Esophagus (tissue), 2 donors: ENCODE results near the gene ENTHD1. TPM values are rescaled to one million over a fixed set of nuclear protein-coding genes. Genes with fewer than 3 reads are reported as not detected.
"Not testable (repeated sequence)": the region's sequence is repeated elsewhere in the genome, so short reads cannot be mapped to it uniquely, and the experiment has no call there.

Experiments
- H3K27ac ChIP-seq, 2 donors: one replicate each; pipeline ENCODE4 v1.5.1; 2013; ENCODE audit warnings: low read depth in 2 of 2, mild to moderate bottlenecking in 2 of 2, inconsistent platforms in 1 of 2, low read length in 1 of 2, moderate library complexity in 1 of 2
- H3K27me3 ChIP-seq, 2 donors: one replicate each; pipeline ENCODE4 v1.6.1; 2013; ENCODE audit warnings: low read length in 2 of 2, control low read depth in 1 of 2, mild to moderate bottlenecking in 1 of 2; ENCODE audit not compliant: insufficient read depth in 2 of 2, control insufficient read depth in 1 of 2
- H3K36me3 ChIP-seq, 2 donors: one replicate each; pipeline ENCODE4 v1.6.1; 2013; ENCODE audit warnings: low read length in 1 of 2; ENCODE audit not compliant: control insufficient read depth in 2 of 2, insufficient read depth in 2 of 2
- H3K4me1 ChIP-seq, 2 donors: one replicate each; pipeline ENCODE4 v1.6.1; 2013; ENCODE audit warnings: low read length in 1 of 2; ENCODE audit not compliant: control insufficient read depth in 2 of 2, insufficient read depth in 2 of 2
- H3K4me3 ChIP-seq, 2 donors: one replicate each; pipeline ENCODE4 v1.5.1; 2013; ENCODE audit warnings: low read length in 2 of 2, mild to moderate bottlenecking in 2 of 2, low read depth in 1 of 2, moderate library complexity in 1 of 2
- H3K9me3 ChIP-seq, 2 donors: one replicate each; pipeline ENCODE4 v1.6.1; 2013; ENCODE audit warnings: mild to moderate bottlenecking in 2 of 2, low read depth in 1 of 2, low read length in 1 of 2, moderate library complexity in 1 of 2; ENCODE audit not compliant: control insufficient read depth in 2 of 2, insufficient read depth in 1 of 2
- WGBS, 2 donors: extraction: QIAGEN DNeasy Blood & Tissue Kit; methylation state at CpG; one replicate each; pipeline ENCODE4 v1.1.7; 2013; 5-methylcytosine and 5-hydroxymethylcytosine counted together
- polyA plus RNA-seq, 2 donors: library from polyadenylated mRNA; stranded (reverse); fragments of 200-250 nt; gene quantifications; one replicate each; pipeline ENCODE4 v1.2.3, GENCODE V29; 2013
- donor health status: healthy with polysubstance abuse.
- donor health status: Bipolar disorder and iron deficiency.

ENTHD1 gene
- polyA plus RNA-seq, 2 donors: not detected

GRCh38 chr22:39889924-39890323 lies 3.6 kb downstream of the ENTHD1 start:
- not testable (repeated sequence) for H3K4me1 ChIP-seq, H3K36me3 ChIP-seq, H3K27ac ChIP-seq, H3K27me3 ChIP-seq, H3K9me3 ChIP-seq, H3K4me3 ChIP-seq
- 77 to 90% methylated on average over 3 of the region's 3 CpGs for WGBS, 2 donors

GRCh38 chr22:39883057-39883456 lies 10.5 kb downstream of the ENTHD1 start:
- H3K27me3 ChIP-seq: peaks cover 0 to 3% of the 10 kb centered on the region in 2 donors
- no peak overlapping the region for H3K27ac ChIP-seq
- H3K4me3 ChIP-seq: no peak overlapping the region
- 81 to 86% methylated on average over 1 of the region's 1 CpG for WGBS, 2 donors
- H3K9me3 ChIP-seq: no peaks in the 10 kb centered on the region
- H3K4me1 ChIP-seq: no peaks in the 10 kb centered on the region
- H3K36me3 ChIP-seq: no peaks in the 10 kb centered on the region

GRCh38 chr22:39880722-39881121 lies 12.8 kb downstream of the ENTHD1 start:
- Histone ChIP-seq H3K4me1 (no peaks in the 10 kb centered on the region), H3K27me3 (peaks cover 0 to 3% of the 10 kb centered on the region in 2 donors), H3K36me3 (no peaks in the 10 kb centered on the region), H3K9me3 (no peaks in the 10 kb centered on the region), H3K4me3 (no peak overlapping the region), H3K27ac (no peak overlapping the region)

- H3K4me1 ChIP-seq: no peaks in the 10 kb centered on the region
- no peak overlapping the region for H3K27ac ChIP-seq
- H3K4me3 ChIP-seq: no peak overlapping the region
- 75 to 81% methylated on average over 6 of the region's 6 CpGs for WGBS, 2 donors
- H3K36me3 ChIP-seq: no peaks in the 10 kb centered on the region
- H3K27me3 ChIP-seq: peaks cover 0 to 3% of the 10 kb centered on the region in 2 donors
- no peaks in the 10 kb centered on the region for H3K9me3 ChIP-seq
These were observed 16.3 kb downstream of the ENTHD1 start for GRCh38 chr22:39877079-39877845.

GRCh38 chr22:39875176-39875885 lies 18.2 kb downstream of the ENTHD1 start:
- not testable (repeated sequence) for H3K36me3 ChIP-seq, H3K27ac ChIP-seq, H3K9me3 ChIP-seq, H3K4me1 ChIP-seq, H3K27me3 ChIP-seq
- 86 to 92% methylated on average over 33 to 42 of the region's 42 CpGs for WGBS, 2 donors
- peak overlapping the region in 1 of 2 donors; percentile 34 for H3K4me3 ChIP-seq

GRCh38 chr22:39873965-39874364 lies 19.6 kb downstream of the ENTHD1 start:
- no peak overlapping the region for H3K27ac ChIP-seq
- no peaks in the 10 kb centered on the region for H3K27me3 ChIP-seq
- H3K36me3 ChIP-seq: no peaks in the 10 kb centered on the region
- WGBS, 2 donors: 30 to 39% methylated on average over 1 of the region's 1 CpG
- H3K9me3 ChIP-seq: no peaks in the 10 kb centered on the region
- H3K4me3 ChIP-seq: no peak overlapping the region
- no peaks in the 10 kb centered on the region for H3K4me1 ChIP-seq

GRCh38 chr22:39872548-39872947 lies 21.0 kb downstream of the ENTHD1 start:
- no peak overlapping the region for H3K4me3 ChIP-seq
- H3K27me3 ChIP-seq: no peaks in the 10 kb centered on the region
- H3K27ac ChIP-seq: no peak overlapping the region
- no peaks in the 10 kb centered on the region for H3K36me3 ChIP-seq
- H3K4me1 ChIP-seq: no peaks in the 10 kb centered on the region
- WGBS, 2 donors: 83 to 90% methylated on average over 1 of the region's 1 CpG
- no peaks in the 10 kb centered on the region for H3K9me3 ChIP-seq

- no peaks in the 10 kb centered on the region for H3K36me3 ChIP-seq
- no peaks in the 10 kb centered on the region for H3K9me3 ChIP-seq
- no peaks in the 10 kb centered on the region for H3K4me1 ChIP-seq
- WGBS, 2 donors: 64 to 70% methylated on average over 5 of the region's 5 CpGs
- H3K27ac ChIP-seq: no peak overlapping the region
- H3K27me3 ChIP-seq: no peaks in the 10 kb centered on the region
- H3K4me3 ChIP-seq: no peak overlapping the region
These were observed 22.4 kb downstream of the ENTHD1 start for GRCh38 chr22:39871008-39871798.

GRCh38 chr22:39869797-39870196 lies 23.8 kb downstream of the ENTHD1 start:
- WGBS, 2 donors: 92 to 93% methylated on average over 2 of the region's 2 CpGs
- not testable (repeated sequence) for H3K36me3 ChIP-seq

More at GRCh38 chr22:39869797-39870196, 23.8 kb downstream of the ENTHD1 start:
- not testable (repeated sequence) for H3K4me3 ChIP-seq, H3K4me1 ChIP-seq, H3K27me3 ChIP-seq, H3K27ac ChIP-seq, H3K9me3 ChIP-seq
